SJCRH30 (cell line): ENCODE data around the gene CCDC27. TPM values are rescaled to one million over a fixed set of nuclear protein-coding genes. Genes with fewer than 3 reads are reported as not detected.

Experiments used
- DNase-seq, 2 experiments: peaks; one replicate each; pipeline ENCODE4 v3.0.0-alpha.2; 2015 to 2020
- H3K27ac ChIP-seq: fragments of 250-450 bp; sonication (Bioruptor Pico); 2 replicates; pipeline ENCODE4 v1.5.1; 2020; ENCODE audit warnings: mild to moderate bottlenecking, moderate library complexity
- H3K27me3 ChIP-seq: fragments of 250-450 bp; sonication (Bioruptor Pico); 2 replicates; pipeline ENCODE4 v1.5.1; 2020; ENCODE audit warnings: mild to moderate bottlenecking, moderate library complexity
- H3K36me3 ChIP-seq: fragments of 250-450 bp; sonication (Bioruptor Pico); 2 replicates; pipeline ENCODE4 v1.5.1; 2020; ENCODE audit warnings: mild to moderate bottlenecking, moderate library complexity
- H3K4me1 ChIP-seq: fragments of 250-450 bp; sonication (Bioruptor Pico); 2 replicates; pipeline ENCODE4 v1.5.1; 2020; ENCODE audit warnings: mild to moderate bottlenecking, moderate library complexity
- H3K4me3 ChIP-seq: fragments of 250-450 bp; sonication (Bioruptor Pico); 2 replicates; pipeline ENCODE4 v1.5.1; 2020; ENCODE audit warnings: mild to moderate bottlenecking, moderate library complexity
- H3K9me3 ChIP-seq: fragments of 250-450 bp; sonication (Bioruptor Pico); replicated peaks from 2 replicates; pipeline ENCODE4 v1.5.1; 2020; ENCODE audit warnings: mild to moderate bottlenecking, moderate library complexity
- total RNA-seq: library from RNA; depleted of rRNA; stranded (reverse); fragments of >200 nt; shearing (Covaris generic); gene quantifications from 2 replicates; pipeline ENCODE4 v1.2.3, GENCODE V29; 2014; rRNA removed

Gene CCDC27
- not detected in 2 replicates for total RNA-seq

- no peaks in the 10 kb centered on the region for H3K4me1 ChIP-seq
- no peak within 1 kb of the TSS for H3K4me3 ChIP-seq
- H3K27ac ChIP-seq: no peak within 1 kb of the TSS
- H3K36me3 ChIP-seq: no peaks in the 10 kb centered on the region
- no peak for DNase-seq
- peaks cover 30% of the 10 kb centered on the region for H3K27me3 ChIP-seq
- H3K9me3 ChIP-seq: no peaks in the 10 kb centered on the region
Measured at GRCh38 chr1:3752400-3752945, at the start of gene CCDC27. CCDC27 (plus strand) TSS chr1:3752450; CDS start chr1:3752482, 32 bp downstream.

DNA sequence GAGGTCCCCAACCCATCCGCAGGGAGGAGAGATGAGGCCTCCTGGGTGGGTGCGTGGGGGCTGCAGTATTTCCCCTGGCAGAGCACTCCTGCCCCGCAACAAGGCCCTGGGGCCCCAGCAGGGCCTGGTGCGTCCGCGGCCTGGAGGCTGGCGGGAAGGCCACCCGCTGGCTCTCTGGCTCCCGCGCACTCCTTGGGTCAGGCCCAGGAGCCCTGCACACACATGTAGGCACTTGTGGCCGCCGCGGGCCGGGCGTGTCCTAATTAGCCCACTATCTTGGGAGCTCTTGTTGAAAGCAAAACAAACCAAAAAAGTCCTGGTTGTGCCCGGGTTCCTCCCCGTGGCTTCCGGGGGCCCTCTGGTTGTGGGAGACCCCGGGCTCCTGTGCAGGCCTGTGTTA lies 49.7 kb upstream of the CCDC27 start:
- no peak for DNase-seq
- H3K27me3 ChIP-seq: no peaks in the 10 kb centered on the region
- no peaks in the 10 kb centered on the region for H3K9me3 ChIP-seq
- H3K36me3 ChIP-seq: no peaks in the 10 kb centered on the region
- H3K4me3 ChIP-seq: no peak overlapping the region
- no peak overlapping the region for H3K27ac ChIP-seq
- H3K4me1 ChIP-seq: peaks cover 7% of the 10 kb centered on the region; the same call in 1 of the 2 replicates

- Histone ChIP-seq H3K9me3 (no peaks in the 10 kb centered on the region), H3K36me3 (no peaks in the 10 kb centered on the region), H3K27me3 (no peaks in the 10 kb centered on the region), H3K4me3 (no peak overlapping the region), H3K27ac (no peak overlapping the region), H3K4me1 (peaks cover 7% of the 10 kb centered on the region; the same call in 1 of the 2 replicates)
- no peak for DNase-seq
Measured at GRCh38 chr1:3702990-3703728, 49.1 kb upstream of the CCDC27 start.

GRCh38 chr1:3703786-3704371 lies 48.4 kb upstream of the CCDC27 start:
- Histone ChIP-seq H3K36me3 (no peaks in the 10 kb centered on the region), H3K27me3 (no peaks in the 10 kb centered on the region), H3K4me1 (peaks cover 7% of the 10 kb centered on the region; the same call in 1 of the 2 replicates), H3K9me3 (no peaks in the 10 kb centered on the region), H3K27ac (no peak overlapping the region), H3K4me3 (no peak overlapping the region)
- no peak for DNase-seq

- no peak overlapping the region for H3K27ac ChIP-seq
- no peaks in the 10 kb centered on the region for H3K36me3 ChIP-seq
- no peaks in the 10 kb centered on the region for H3K9me3 ChIP-seq
- H3K4me3 ChIP-seq: no peak overlapping the region
- H3K4me1 ChIP-seq: peaks cover 7% of the 10 kb centered on the region; the same call in 1 of the 2 replicates
- DNase-seq: no peak
- no peaks in the 10 kb centered on the region for H3K27me3 ChIP-seq
Measured at GRCh38 chr1:3705341-3705950, 46.8 kb upstream of the CCDC27 start.

- H3K27me3 ChIP-seq: no peaks in the 10 kb centered on the region
- no peak overlapping the region for H3K4me3 ChIP-seq
- no peaks in the 10 kb centered on the region for H3K36me3 ChIP-seq
- no peak for DNase-seq
- no peaks in the 10 kb centered on the region for H3K9me3 ChIP-seq
- H3K4me1 ChIP-seq: peaks cover 10% of the 10 kb centered on the region; the same call in 1 of the 2 replicates
- no peak overlapping the region for H3K27ac ChIP-seq
Measured at GRCh38 chr1:3706651-3707297, 45.5 kb upstream of the CCDC27 start.

DNA sequence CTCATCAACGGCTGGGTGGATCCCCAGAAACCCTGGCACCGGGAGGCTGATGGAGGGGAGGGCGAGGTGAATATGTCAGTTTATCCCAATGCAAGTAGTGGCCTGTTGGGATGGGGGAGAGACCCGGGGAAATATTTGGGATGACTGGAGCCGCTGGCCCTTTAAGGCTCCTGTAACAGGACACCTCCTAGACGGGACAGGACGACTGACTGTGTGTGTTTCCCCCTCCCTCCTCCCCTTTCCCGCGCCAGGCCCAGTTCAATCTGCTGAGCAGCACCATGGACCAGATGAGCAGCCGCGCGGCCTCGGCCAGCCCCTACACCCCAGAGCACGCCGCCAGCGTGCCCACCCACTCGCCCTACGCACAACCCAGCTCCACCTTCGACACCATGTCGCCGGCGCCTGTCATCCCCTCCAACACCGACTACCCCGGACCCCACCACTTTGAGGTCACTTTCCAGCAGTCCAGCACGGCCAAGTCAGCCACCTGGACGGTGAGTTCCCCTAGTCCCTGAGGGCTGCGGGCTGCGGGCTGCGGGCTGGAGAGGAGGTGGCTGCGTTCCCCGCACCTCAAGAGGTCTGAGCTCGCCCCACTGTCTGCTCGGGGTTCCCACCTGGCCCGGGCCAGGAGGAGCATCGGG lies 44.8 kb upstream of the CCDC27 start:
- H3K9me3 ChIP-seq: no peaks in the 10 kb centered on the region
- H3K27me3 ChIP-seq: no peaks in the 10 kb centered on the region
- H3K4me1 ChIP-seq: peaks cover 15% of the 10 kb centered on the region; the same call in 1 of the 2 replicates
- peak in 1 of 2 experiments; percentile 29 for DNase-seq
- no peaks in the 10 kb centered on the region for H3K36me3 ChIP-seq
- no peak overlapping the region for H3K4me3 ChIP-seq
- H3K27ac ChIP-seq: no peak overlapping the region

- Histone ChIP-seq H3K27me3 (no peaks in the 10 kb centered on the region), H3K9me3 (no peaks in the 10 kb centered on the region), H3K4me3 (no peak overlapping the region), H3K27ac (no peak overlapping the region), H3K36me3 (no peaks in the 10 kb centered on the region), H3K4me1 (peaks cover 18% of the 10 kb centered on the region)
- DNase-seq: no peak
Measured at GRCh38 chr1:3707939-3708328, 44.3 kb upstream of the CCDC27 start.

- no peaks in the 10 kb centered on the region for H3K36me3 ChIP-seq
- H3K9me3 ChIP-seq: no peaks in the 10 kb centered on the region
- no peak for DNase-seq
- H3K4me3 ChIP-seq: no peak overlapping the region
- H3K27me3 ChIP-seq: no peaks in the 10 kb centered on the region
- H3K4me1 ChIP-seq: peaks cover 22% of the 10 kb centered on the region
- no peak overlapping the region for H3K27ac ChIP-seq
Measured at GRCh38 chr1:3708791-3709190, 43.5 kb upstream of the CCDC27 start.

DNA sequence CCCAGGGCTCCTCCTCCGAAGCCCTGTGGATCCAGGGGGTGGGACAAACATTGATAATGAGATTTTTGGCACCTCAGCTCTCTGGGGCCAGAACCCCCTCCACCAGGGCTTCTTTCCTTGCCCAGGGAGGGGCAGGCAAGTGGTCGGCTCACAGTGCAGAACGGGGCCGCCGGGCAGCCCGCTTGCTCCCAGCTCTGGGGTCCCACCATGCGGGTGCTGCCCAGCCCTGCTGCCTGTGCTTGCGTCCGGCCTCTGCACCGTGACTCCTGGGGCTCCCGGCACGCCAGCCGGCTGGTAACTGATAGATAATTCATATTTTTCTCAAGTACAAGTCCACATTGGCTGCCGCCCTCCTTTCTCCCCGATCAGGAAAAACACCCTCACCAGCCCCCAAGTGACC lies 42.0 kb upstream of the CCDC27 start:
- Histone ChIP-seq H3K36me3 (no peaks in the 10 kb centered on the region), H3K9me3 (no peaks in the 10 kb centered on the region), H3K27me3 (no peaks in the 10 kb centered on the region), H3K4me1 (peaks cover 37% of the 10 kb centered on the region), H3K4me3 (no peak overlapping the region), H3K27ac (no peak overlapping the region)
- no peak for DNase-seq

GRCh38 chr1:3711381-3711779 lies 40.9 kb upstream of the CCDC27 start:
- no peak for DNase-seq
- Histone ChIP-seq H3K4me1 (peaks cover 37% of the 10 kb centered on the region), H3K9me3 (no peaks in the 10 kb centered on the region), H3K4me3 (no peak overlapping the region), H3K27ac (no peak overlapping the region), H3K27me3 (no peaks in the 10 kb centered on the region), H3K36me3 (no peaks in the 10 kb centered on the region)

DNA sequence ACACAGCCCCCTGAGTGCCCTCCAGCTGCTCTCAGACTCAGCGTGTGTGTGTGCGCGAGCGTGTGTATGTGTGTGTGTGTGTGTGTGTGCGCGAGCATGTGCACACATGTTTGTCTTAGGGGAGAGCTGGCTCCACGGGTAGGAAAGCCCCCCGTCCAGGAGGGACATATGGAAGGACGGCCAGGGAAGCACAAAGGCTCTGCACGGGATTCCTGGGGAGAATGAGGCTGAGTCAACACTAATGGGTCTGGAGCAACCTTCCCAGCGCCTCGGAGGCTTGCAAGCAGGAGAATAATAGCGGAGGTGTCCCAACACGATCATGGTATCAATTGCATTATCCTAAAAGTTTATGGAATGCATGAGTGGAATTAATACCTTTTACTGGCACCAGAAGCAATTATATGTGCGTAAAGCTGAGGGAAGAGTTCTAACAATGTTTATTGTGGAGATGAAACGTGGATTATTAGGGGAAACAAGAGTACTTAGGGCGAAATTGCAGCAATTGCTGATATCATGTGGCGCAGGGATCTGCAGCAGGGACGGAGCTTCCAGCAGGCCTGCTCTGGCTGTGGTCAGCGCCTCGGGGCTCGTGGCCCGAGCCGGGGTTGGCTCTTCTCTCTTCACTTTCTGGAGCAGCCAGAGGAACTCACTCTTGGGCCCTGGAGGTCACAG lies 40.3 kb upstream of the CCDC27 start:
- Histone ChIP-seq H3K4me1 (peaks cover 37% of the 10 kb centered on the region), H3K36me3 (no peaks in the 10 kb centered on the region), H3K27me3 (no peaks in the 10 kb centered on the region), H3K27ac (no peak overlapping the region), H3K9me3 (no peaks in the 10 kb centered on the region), H3K4me3 (no peak overlapping the region)
- DNase-seq: no peak

DNA sequence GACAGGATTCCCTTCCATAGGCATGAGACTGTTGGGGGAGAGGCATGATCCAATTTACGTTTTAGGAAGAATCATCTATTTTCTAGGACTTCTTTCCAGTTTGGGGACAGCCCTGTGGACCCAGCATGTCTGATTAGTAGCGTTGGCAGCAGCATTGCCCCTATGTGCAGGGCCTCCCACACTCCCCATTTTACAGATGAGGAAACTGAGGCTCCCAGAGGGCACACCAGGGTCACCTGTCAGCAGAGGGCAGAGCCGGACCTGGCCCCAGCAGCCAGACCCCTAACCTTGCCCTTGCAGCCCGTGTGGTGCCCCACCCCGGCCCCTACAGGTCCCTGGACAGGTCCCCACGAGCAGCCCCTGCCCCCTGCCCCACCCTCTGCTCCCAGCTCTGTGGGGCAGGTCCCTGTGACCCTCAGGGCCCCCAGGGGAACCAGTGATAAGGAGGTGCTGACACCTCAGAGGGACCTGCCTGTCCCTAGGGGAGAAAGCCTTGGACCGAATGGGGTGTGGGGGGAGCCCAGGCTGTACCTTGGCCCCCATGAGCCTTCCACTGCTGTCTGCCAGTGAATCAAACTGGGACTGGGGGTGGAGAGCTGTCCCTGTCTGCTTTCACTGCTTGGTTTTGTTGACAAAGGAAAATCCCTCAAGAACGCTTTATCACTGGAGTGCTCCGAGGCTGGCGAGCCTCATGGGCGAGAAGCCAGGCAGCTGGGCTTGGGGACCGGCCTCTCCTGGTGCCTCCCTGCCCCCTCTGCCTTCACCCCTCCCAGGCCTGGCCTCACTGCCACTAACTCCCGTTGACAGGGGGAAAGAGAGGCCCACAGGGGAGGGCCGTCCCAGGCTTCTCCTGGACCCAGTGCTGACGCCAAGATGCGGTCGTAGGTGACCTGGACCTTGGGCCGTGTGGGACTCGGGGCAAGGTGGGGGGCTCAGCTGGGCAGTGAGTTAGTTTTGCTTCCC lies 39.4 kb upstream of the CCDC27 start:
- peaks cover 37% of the 10 kb centered on the region for H3K4me1 ChIP-seq

More for the DNA sequence above, 39.4 kb upstream of the CCDC27 start:
- H3K27me3 ChIP-seq: no peaks in the 10 kb centered on the region
- H3K27ac ChIP-seq: no peak overlapping the region
- H3K9me3 ChIP-seq: no peaks in the 10 kb centered on the region
- DNase-seq: peak; percentile 70 to 72
- no peaks in the 10 kb centered on the region for H3K36me3 ChIP-seq
- H3K4me3 ChIP-seq: no peak overlapping the region
